Breast epithelium (tissue), 4 donors: ENCODE measurements around the gene ANKRD53. TPM values are rescaled to one million over a fixed set of nuclear protein-coding genes. Genes with fewer than 3 reads are reported as not detected.

Experiments used
- DNase-seq, 2 donors: peaks; one replicate each; pipeline ENCODE4 v3.0.0-alpha.2; 2019; ENCODE audit warnings: low spot score in 2 of 2
- H3K27ac ChIP-seq, 2 donors: fragments of 200-600 bp; sonication (generic) in 1 of 2; one replicate each; pipeline ENCODE4 v1.5.1; 2016 to 2019; ENCODE audit warnings: mild to moderate bottlenecking in 1 of 2
- H3K27me3 ChIP-seq, 2 donors: fragments of 200-600 bp; sonication (generic) in 1 of 2; one replicate each; pipeline versions ENCODE4 v1.5.1 to v1.6.0; 2017 to 2019; ENCODE audit warnings: control low read depth in 1 of 2, mild to moderate bottlenecking in 1 of 2
- H3K36me3 ChIP-seq: fragments of 200-600 bp; one replicate; pipeline ENCODE4 v1.5.1; 2019
- H3K4me1 ChIP-seq, 2 donors: fragments of 200-600 bp; sonication (generic); one replicate each; pipeline ENCODE4 v1.5.1; 2016 to 2019; ENCODE audit warnings: control low read depth in 1 of 2
- H3K4me3 ChIP-seq, 3 donors: fragments of 200-600 bp; sonication (generic); 1 replicate in 2 of 3; 2 replicates in 1 of 3; pipeline ENCODE4 v1.5.1; 2016 to 2019; ENCODE audit warnings: mild to moderate bottlenecking in 3 of 3, moderate library complexity in 2 of 3
- H3K9me3 ChIP-seq, 2 donors: fragments of 200-600 bp; sonication (generic) in 1 of 2; one replicate each; pipeline ENCODE4 v1.5.1; 2016 to 2019; ENCODE audit warnings: control low read depth in 1 of 2
- CTCF ChIP-seq, 3 donors: fragments of 450-650 bp; IDR thresholded peaks; one replicate each; pipeline ENCODE4 v1.5.1; 2016 to 2017; ENCODE audit warnings: antibody characterized with exemption in 3 of 3, mild to moderate bottlenecking in 3 of 3, moderate library complexity in 3 of 3
- POLR2A ChIP-seq: fragments of 450-650 bp; IDR thresholded peaks from one replicate; pipeline ENCODE4 v1.6.1; 2016; ENCODE audit warnings: antibody characterized with exemption, mild to moderate bottlenecking, moderate library complexity
- POLR2AphosphoS5 ChIP-seq, 3 donors: sonication (generic); formaldehyde crosslinking; IDR thresholded peaks; one replicate each; pipeline ENCODE4 v1.6.1; 2017; ENCODE audit warnings: antibody characterized with exemption in 3 of 3
- intact Hi-C: fragments of 100-400 bp; cut with DNase I; formaldehyde crosslinking; loops from one replicate; pipeline ENCODE4 v1.15.1; 2023; ENCODE audit warnings: low total_unique reads
- total RNA-seq, 3 donors: library from RNA; depleted of rRNA; stranded (reverse); fragments of >200 nt; gene quantifications; one replicate each; pipeline ENCODE4 v1.1.0, GENCODE V29; 2016

The ANKRD53 gene
- total RNA-seq, 3 donors from 2014 or later: 2.8 to 4.9 (median 3.2) TPM

GRCh38 chr2:70960833-70961647 is 17.4 kb upstream of the ANKRD53 start:
- no peaks in the 10 kb centered on the region for H3K27me3 ChIP-seq
- H3K4me1 ChIP-seq: no peaks in the 10 kb centered on the region
- H3K36me3 ChIP-seq: no peaks in the 10 kb centered on the region
- H3K9me3 ChIP-seq: no peaks in the 10 kb centered on the region
- H3K4me3 ChIP-seq: no peak overlapping the region
- no peak for TF ChIP-seq POLR2AphosphoS5 (IDR thresholded peaks at IDR 0.05)
- no peak for TF ChIP-seq POLR2A
- no peak for TF ChIP-seq CTCF (IDR thresholded peaks at IDR 0.05)
- peak in 1 of 2 donors; percentile 11 for DNase-seq
- intact Hi-C loops: no loop called here
- H3K27ac ChIP-seq: no peak overlapping the region

DNA sequence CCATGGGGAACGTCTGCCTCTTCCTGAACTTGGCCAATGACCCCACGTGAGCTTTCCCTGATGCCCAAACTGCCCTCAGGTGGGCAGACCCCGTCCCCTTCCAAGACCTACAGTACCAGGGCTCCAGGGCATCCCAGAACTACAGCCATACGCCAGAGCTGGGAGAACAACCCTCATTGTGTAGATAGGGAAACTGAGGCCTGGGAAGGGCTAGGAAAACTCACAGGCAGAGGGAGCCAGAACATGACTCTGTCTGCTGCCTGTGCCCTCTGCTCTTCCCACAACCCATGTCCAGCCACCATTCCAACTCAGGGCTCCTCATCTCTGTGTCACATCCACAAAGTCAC is 16.8 kb upstream of the ANKRD53 start:
- TF ChIP-seq CTCF (IDR thresholded peaks at IDR 0.05): no peak
- TF ChIP-seq POLR2A: no peak
- TF ChIP-seq POLR2AphosphoS5 (IDR thresholded peaks at IDR 0.05): no peak
- DNase-seq: peak in 1 of 2 donors; percentile 7
- H3K27me3 ChIP-seq: no peaks in the 10 kb centered on the region
- H3K9me3 ChIP-seq: no peaks in the 10 kb centered on the region
- no peak overlapping the region for H3K4me3 ChIP-seq
- H3K36me3 ChIP-seq: no peaks in the 10 kb centered on the region
- intact Hi-C loops: no loop called here
- H3K27ac ChIP-seq: no peak overlapping the region
- no peaks in the 10 kb centered on the region for H3K4me1 ChIP-seq

DNA sequence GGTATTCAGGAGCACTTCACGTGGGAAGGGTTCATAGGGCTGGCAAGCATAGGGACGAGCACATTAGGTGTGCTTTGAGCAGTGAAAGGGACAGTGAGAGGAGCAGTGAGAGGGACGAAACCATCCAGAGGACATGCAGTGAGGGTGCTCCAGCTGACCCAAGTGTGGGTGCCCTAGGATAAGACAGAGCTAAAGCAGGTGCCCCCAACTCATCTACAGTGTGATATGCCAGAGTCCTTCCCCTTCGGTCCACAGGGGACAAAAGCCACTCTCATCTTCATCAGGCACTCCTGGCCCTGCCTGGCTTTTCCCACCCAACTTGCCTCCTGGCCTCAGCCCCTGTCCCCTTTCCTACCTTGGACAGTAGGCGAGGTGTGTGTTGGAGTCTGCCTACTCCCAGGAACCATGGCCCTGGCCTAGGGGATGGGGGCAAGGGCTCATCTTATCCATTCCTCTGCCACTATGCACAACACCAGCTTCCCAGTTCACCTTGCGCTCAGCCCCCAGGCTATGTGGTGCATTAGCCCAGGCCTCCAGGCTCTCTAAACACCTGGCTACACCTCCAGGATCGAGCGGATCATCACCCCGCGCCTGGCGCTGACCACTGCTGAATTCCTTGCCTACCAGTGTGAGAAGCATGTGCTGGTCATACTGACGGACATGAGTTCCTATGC is 16.1 kb upstream of the ANKRD53 start:
- DNase-seq: peak in 1 of 2 donors; percentile 10
- Histone ChIP-seq H3K4me3 (no peak overlapping the region), H3K4me1 (no peaks in the 10 kb centered on the region), H3K36me3 (no peaks in the 10 kb centered on the region), H3K27ac (no peak overlapping the region), H3K27me3 (no peaks in the 10 kb centered on the region), H3K9me3 (no peaks in the 10 kb centered on the region)
- intact Hi-C loops: no loop called here
- TF ChIP-seq POLR2AphosphoS5 (IDR thresholded peaks at IDR 0.05): no peak
- TF ChIP-seq POLR2A: no peak
- no peak for TF ChIP-seq CTCF (IDR thresholded peaks at IDR 0.05)

- TF ChIP-seq POLR2AphosphoS5 (IDR thresholded peaks at IDR 0.05) (no peak), POLR2A (no peak), CTCF (IDR thresholded peaks at IDR 0.05) (no peak)
- H3K4me1 ChIP-seq: no peaks in the 10 kb centered on the region
- peak in 1 of 2 donors; percentile 15 for DNase-seq
- H3K4me3 ChIP-seq: no peak overlapping the region
- intact Hi-C loops: no loop called here
- H3K27ac ChIP-seq: no peak overlapping the region
- H3K36me3 ChIP-seq: no peaks in the 10 kb centered on the region
- H3K9me3 ChIP-seq: no peaks in the 10 kb centered on the region
- no peaks in the 10 kb centered on the region for H3K27me3 ChIP-seq
Measured at GRCh38 chr2:70962885-70963878, 15.2 kb upstream of the ANKRD53 start.
